ENCODE results near the gene PQBP1.

GRCh38 chrX:48883729-48884128 is 14.0 kb upstream of the PQBP1 start:
- TF ChIP-seq MYC (IDR thresholded peaks at IDR 0.05; ENCODE audit: low read depth, low read length) = no peak
- TF ChIP-seq CTCF (IDR thresholded peaks at IDR 0.05; ENCODE audit: low read depth, low read length) = no peak
- no peak for TF ChIP-seq MAX (IDR thresholded peaks at IDR 0.05; ENCODE audit: low read depth, low read length)
